22Rv1 (cell line): ENCODE data around the gene SCFD2.

Experiments used
- ZFX ChIP-seq: fragments of 450-650 bp; IDR thresholded peaks from 2 replicates; pipeline ENCODE4 v1.6.1; 2017; ENCODE audit warnings: antibody characterized with exemption, borderline replicate concordance
- TF ChIP-seq, protein P1 (sequence below): fragments of 450-650 bp; IDR thresholded peaks from 2 replicates; pipeline ENCODE4 v1.5.1; 2017; ENCODE audit warnings: mild to moderate bottlenecking

DNA sequence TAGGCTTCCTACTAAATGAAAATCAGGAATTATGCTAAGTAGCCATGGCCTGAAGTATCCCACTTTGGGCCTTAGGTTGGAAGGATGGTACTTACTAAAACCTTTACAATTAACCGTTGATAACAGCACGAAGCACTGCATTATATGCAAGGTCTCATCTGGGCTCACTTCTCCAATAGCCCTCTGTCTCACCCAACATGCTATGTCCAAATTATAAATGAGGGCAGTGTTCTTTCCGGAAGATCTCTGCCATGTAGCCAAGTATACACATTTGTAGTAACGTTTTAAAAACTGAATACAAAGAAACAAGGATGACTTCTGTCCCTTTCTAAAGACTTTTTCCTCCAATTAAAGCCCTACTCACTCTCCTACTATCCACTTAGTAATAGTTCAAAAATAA lies 51.6 kb downstream of the SCFD2 start:
- TF ChIP-seq, protein P1, sequence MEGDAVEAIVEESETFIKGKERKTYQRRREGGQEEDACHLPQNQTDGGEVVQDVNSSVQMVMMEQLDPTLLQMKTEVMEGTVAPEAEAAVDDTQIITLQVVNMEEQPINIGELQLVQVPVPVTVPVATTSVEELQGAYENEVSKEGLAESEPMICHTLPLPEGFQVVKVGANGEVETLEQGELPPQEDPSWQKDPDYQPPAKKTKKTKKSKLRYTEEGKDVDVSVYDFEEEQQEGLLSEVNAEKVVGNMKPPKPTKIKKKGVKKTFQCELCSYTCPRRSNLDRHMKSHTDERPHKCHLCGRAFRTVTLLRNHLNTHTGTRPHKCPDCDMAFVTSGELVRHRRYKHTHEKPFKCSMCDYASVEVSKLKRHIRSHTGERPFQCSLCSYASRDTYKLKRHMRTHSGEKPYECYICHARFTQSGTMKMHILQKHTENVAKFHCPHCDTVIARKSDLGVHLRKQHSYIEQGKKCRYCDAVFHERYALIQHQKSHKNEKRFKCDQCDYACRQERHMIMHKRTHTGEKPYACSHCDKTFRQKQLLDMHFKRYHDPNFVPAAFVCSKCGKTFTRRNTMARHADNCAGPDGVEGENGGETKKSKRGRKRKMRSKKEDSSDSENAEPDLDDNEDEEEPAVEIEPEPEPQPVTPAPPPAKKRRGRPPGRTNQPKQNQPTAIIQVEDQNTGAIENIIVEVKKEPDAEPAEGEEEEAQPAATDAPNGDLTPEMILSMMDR: no peak
- TF ChIP-seq ZFX: no peak
